ENCODE data around the gene MBNL2.

DNA sequence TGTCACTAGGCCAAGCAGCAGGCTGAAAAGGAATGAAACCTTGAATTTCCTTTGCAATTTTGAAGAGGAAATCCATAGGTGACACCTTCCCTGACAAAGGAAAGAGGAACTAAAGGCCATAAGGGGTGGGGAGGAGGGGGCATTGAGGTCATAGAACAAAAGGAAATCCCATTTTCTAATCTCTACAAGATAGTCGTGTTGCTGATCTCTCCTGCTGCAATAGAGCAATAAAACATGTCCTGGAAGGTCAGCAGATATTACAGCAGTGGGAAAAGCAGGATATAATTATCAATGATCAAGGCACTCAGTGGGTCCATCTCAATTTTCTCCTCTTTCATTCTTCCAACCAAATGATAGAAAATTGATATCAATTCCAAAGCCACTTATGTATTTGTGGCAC is 191.6 kb downstream of the MBNL2 start:
- TF ChIP-seq SMAD3 (CRISPR knock-in tag; IDR thresholded peaks at IDR 0.05) (no peak), ZNF337 (CRISPR knock-in tag; IDR thresholded peaks at IDR 0.05; ENCODE audit: borderline replicate concordance, low read depth) (no peak), BHLHE40 (IDR thresholded peaks at IDR 0.05; ENCODE audit: low read length) (no peak), SYNCRIP (IDR thresholded peaks at IDR 0.05; ENCODE audit: insufficient read depth, low read depth, low read length) (no peak), ELK4 (CRISPR knock-in tag; IDR thresholded peaks at IDR 0.05; ENCODE audit: borderline replicate concordance) (no peak), POLR2AphosphoS5 (IDR thresholded peaks at IDR 0.05; ENCODE audit: low read depth, low read length) (no peak), NCOA2 (CRISPR knock-in tag; IDR thresholded peaks at IDR 0.05) (no peak)
